Muscle layer of duodenum (tissue), 2 donors: ENCODE measurements around the gene BICRA.

ENCODE experiments used
- H3K27ac ChIP-seq: one replicate; pipeline ENCODE4 v1.7.0; 2013; ENCODE audit warnings: mild to moderate bottlenecking, low read length
- H3K27me3 ChIP-seq: one replicate; pipeline ENCODE4 v1.7.0; 2013; ENCODE audit warnings: low read depth, mild to moderate bottlenecking, control low read depth, low read length
- H3K36me3 ChIP-seq, 2 donors: one replicate each; pipeline ENCODE4 v1.7.0; 2013; ENCODE audit warnings: low read length in 2 of 2, control low read depth in 1 of 2, mild to moderate bottlenecking in 1 of 2; ENCODE audit not compliant: insufficient read depth in 2 of 2, control insufficient read depth in 1 of 2
- H3K4me1 ChIP-seq, 2 donors: one replicate each; pipeline ENCODE4 v1.7.0; 2013; ENCODE audit warnings: low read length in 2 of 2, mild to moderate bottlenecking in 2 of 2, control low read depth in 1 of 2, moderate library complexity in 1 of 2; ENCODE audit not compliant: insufficient read depth in 2 of 2, control insufficient read depth in 1 of 2
- H3K4me3 ChIP-seq, 2 donors: one replicate each; pipeline ENCODE4 v1.7.0; 2013; ENCODE audit warnings: low read length in 2 of 2, low read depth in 1 of 2, mild to moderate bottlenecking in 1 of 2
- H3K9me3 ChIP-seq, 2 donors: one replicate each; pipeline ENCODE4 v1.7.0; 2013; ENCODE audit warnings: low read length in 2 of 2, control low read depth in 1 of 2, mild to moderate bottlenecking in 1 of 2; ENCODE audit not compliant: control insufficient read depth in 1 of 2
- donor health status: healthy.

The BICRA gene

GRCh38 chr19:47698631-47699359, 89.9 kb downstream of the BICRA start:
- Histone ChIP-seq H3K4me3 (no peak overlapping the region), H3K9me3 (no peaks in the 10 kb centered on the region), H3K36me3 (peaks cover 4 to 48% of the 10 kb centered on the region in 2 donors), H3K27me3 (no peaks in the 10 kb centered on the region), H3K4me1 (peaks cover 0 to 6% of the 10 kb centered on the region in 2 donors), H3K27ac (no peak overlapping the region)

GRCh38 chr19:47699360-47699917, 90.5 kb downstream of the BICRA start:
- H3K4me1 ChIP-seq = peaks cover 0 to 6% of the 10 kb centered on the region in 2 donors
- no peak overlapping the region for H3K27ac ChIP-seq
- no peak overlapping the region for H3K4me3 ChIP-seq
- H3K36me3 ChIP-seq = peaks cover 4 to 48% of the 10 kb centered on the region in 2 donors
- H3K27me3 ChIP-seq = no peaks in the 10 kb centered on the region
- no peaks in the 10 kb centered on the region for H3K9me3 ChIP-seq

GRCh38 chr19:47700934-47701716, 92.2 kb downstream of the BICRA start:
- H3K4me3 ChIP-seq = no peak overlapping the region
- H3K27me3 ChIP-seq = no peaks in the 10 kb centered on the region
- no peak overlapping the region for H3K27ac ChIP-seq
- H3K36me3 ChIP-seq = peaks cover 4 to 42% of the 10 kb centered on the region in 2 donors
- peaks cover 0 to 6% of the 10 kb centered on the region in 2 donors for H3K4me1 ChIP-seq
- no peaks in the 10 kb centered on the region for H3K9me3 ChIP-seq

- Histone ChIP-seq H3K27me3 (no peaks in the 10 kb centered on the region), H3K4me1 (peaks cover 0 to 8% of the 10 kb centered on the region in 2 donors), H3K36me3 (peaks cover 4 to 42% of the 10 kb centered on the region in 2 donors), H3K9me3 (no peaks in the 10 kb centered on the region), H3K27ac (no peak overlapping the region), H3K4me3 (no peak overlapping the region)
These were observed 93.0 kb downstream of the BICRA start for GRCh38 chr19:47701717-47702552.

GRCh38 chr19:47702671-47703070, 93.7 kb downstream of the BICRA start:
- H3K36me3 ChIP-seq = peaks cover 4 to 42% of the 10 kb centered on the region in 2 donors
- H3K27ac ChIP-seq = no peak overlapping the region
- H3K4me3 ChIP-seq = no peak overlapping the region
- no peaks in the 10 kb centered on the region for H3K9me3 ChIP-seq
- H3K4me1 ChIP-seq = peaks cover 0 to 9% of the 10 kb centered on the region in 2 donors
- no peaks in the 10 kb centered on the region for H3K27me3 ChIP-seq

- peaks cover 4 to 42% of the 10 kb centered on the region in 2 donors for H3K36me3 ChIP-seq
- no peaks in the 10 kb centered on the region for H3K27me3 ChIP-seq
- H3K4me3 ChIP-seq = no peak overlapping the region
- no peaks in the 10 kb centered on the region for H3K9me3 ChIP-seq
- H3K27ac ChIP-seq = no peak overlapping the region
- peaks cover 0 to 5% of the 10 kb centered on the region in 2 donors for H3K4me1 ChIP-seq
These were observed 94.4 kb downstream of the BICRA start for GRCh38 chr19:47703301-47703700.

- H3K4me3 ChIP-seq = no peak overlapping the region
- H3K36me3 ChIP-seq = peaks cover 4 to 35% of the 10 kb centered on the region in 2 donors
- peaks cover 0 to 5% of the 10 kb centered on the region in 2 donors for H3K4me1 ChIP-seq
- no peaks in the 10 kb centered on the region for H3K9me3 ChIP-seq
- H3K27ac ChIP-seq = no peak overlapping the region
- no peaks in the 10 kb centered on the region for H3K27me3 ChIP-seq
These were observed 95.1 kb downstream of the BICRA start for GRCh38 chr19:47704024-47704423.

GRCh38 chr19:47704656-47705055, 95.7 kb downstream of the BICRA start:
- Histone ChIP-seq H3K9me3 (no peaks in the 10 kb centered on the region), H3K4me3 (no peak overlapping the region), H3K27me3 (no peaks in the 10 kb centered on the region), H3K27ac (no peak overlapping the region), H3K4me1 (peaks cover 0 to 5% of the 10 kb centered on the region in 2 donors), H3K36me3 (peaks cover 4 to 29% of the 10 kb centered on the region in 2 donors)

- Histone ChIP-seq H3K27me3 (no peaks in the 10 kb centered on the region), H3K9me3 (no peaks in the 10 kb centered on the region), H3K36me3 (peaks cover 4 to 11% of the 10 kb centered on the region in 2 donors), H3K4me3 (no peak overlapping the region), H3K4me1 (peaks cover 0 to 5% of the 10 kb centered on the region in 2 donors), H3K27ac (no peak overlapping the region)
These were observed 98.4 kb downstream of the BICRA start for GRCh38 chr19:47707135-47707925.

GRCh38 chr19:47711652-47712242, 102.8 kb downstream of the BICRA start:
- Histone ChIP-seq H3K36me3 (peaks cover 0 to 5% of the 10 kb centered on the region in 2 donors), H3K4me3 (no peak overlapping the region), H3K4me1 (peaks cover 0 to 35% of the 10 kb centered on the region in 2 donors), H3K9me3 (no peaks in the 10 kb centered on the region), H3K27me3 (no peaks in the 10 kb centered on the region), H3K27ac (no peak overlapping the region)
